ENCODE measurements around the gene B4GALT6.
"Not testable (repeated sequence)": the region's sequence is repeated elsewhere in the genome, so short reads cannot be mapped to it uniquely, and the experiment has no call there.

B4GALT6 gene

DNA sequence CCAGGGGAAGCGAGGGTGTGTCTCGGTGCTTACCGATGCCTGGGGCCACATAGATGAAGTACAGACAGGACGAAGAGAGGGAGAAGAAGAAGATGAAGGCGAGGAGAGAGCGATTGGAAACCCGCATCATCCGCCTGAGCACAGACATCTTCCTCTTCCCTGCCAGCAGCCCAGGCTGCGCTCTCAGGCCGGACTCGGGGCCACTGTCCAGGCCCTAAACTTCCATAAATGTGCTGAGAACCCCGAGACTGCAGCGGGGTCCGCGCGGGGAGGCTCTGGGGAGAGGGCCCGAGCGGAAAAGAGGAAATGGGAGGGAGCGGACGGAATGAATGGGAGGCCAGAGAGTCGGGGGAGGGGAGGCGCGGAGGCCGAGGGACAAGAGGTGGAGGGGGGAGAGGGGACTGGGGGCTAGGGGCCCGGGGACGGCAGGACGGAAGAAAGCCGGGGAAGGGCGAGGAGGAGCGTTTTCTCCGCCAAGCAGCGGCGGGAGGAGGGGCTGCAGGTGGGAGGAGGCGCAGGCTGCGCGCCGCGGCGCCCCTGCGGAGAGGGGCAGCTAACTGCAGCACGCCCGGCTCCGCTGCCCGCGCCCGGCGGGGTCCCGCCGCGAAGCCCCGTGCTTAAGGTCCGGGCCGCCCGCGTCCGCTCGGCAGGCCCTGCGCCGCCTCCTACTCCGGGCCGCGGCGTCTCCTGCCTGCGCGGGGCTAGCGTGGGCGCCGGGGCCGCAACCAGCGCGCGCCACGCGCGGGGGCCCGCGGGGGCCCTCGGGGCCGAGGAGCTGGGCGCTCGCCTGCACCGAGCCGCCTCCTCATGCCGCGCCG, at the start of gene B4GALT6:
TSS of gene B4GALT6 (minus strand) at position 303 of the 818 bp plus-strand sequence. CDS start at position 148, 155 bp downstream.
- DNase-seq: no peak

- DNase-seq: no peak
These were observed 47.2 kb upstream of the B4GALT6 start for GRCh38 chr18:31731628-31732027.

GRCh38 chr18:31729196-31729595, 44.8 kb upstream of the B4GALT6 start:
- DNase-seq: not testable (repeated sequence)

GRCh38 chr18:31723990-31724711, 39.8 kb upstream of the B4GALT6 start:
- no peak for DNase-seq

DNA sequence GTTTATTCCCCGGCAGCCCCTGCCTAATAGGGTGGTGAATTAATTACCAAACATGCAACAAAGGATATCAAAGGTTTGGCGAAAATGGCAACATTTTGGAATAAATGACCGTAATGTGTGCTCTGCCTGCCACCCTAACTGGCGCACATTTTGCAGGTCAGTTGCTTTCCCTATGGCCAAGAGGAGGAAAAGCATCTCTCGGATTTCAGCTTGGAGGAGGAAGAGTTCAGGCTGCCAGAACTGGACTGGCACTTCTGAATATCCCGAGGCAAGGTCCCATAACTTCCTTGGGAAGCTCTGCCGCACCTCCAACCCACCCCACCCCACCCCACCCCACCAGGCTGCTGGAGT, 39.2 kb upstream of the B4GALT6 start:
- DNase-seq: no peak

GRCh38 chr18:31722369-31722957, 38.1 kb upstream of the B4GALT6 start:
- no peak for DNase-seq

GRCh38 chr18:31721601-31722000, 37.2 kb upstream of the B4GALT6 start:
- DNase-seq: no peak

DNA sequence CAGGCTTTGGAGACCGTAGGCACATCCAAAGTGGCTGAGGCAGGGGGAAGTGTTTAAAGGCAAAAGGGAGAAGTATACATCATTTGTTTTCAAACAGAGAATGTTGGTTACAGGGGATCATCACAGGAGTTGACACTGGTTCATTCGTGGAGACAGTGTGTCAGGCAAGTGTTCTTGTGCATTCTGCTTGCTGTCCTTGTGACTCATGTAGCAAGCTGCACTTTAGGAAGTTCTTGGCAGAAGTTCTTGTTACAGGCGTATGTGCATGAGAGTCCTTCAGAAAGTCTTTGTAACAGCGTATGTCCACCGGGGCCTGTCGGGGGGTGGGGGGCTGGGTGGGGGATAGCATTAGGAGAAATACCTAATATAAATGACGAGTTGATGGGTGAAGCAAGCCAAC, 36.5 kb upstream of the B4GALT6 start:
- no peak for DNase-seq

DNA sequence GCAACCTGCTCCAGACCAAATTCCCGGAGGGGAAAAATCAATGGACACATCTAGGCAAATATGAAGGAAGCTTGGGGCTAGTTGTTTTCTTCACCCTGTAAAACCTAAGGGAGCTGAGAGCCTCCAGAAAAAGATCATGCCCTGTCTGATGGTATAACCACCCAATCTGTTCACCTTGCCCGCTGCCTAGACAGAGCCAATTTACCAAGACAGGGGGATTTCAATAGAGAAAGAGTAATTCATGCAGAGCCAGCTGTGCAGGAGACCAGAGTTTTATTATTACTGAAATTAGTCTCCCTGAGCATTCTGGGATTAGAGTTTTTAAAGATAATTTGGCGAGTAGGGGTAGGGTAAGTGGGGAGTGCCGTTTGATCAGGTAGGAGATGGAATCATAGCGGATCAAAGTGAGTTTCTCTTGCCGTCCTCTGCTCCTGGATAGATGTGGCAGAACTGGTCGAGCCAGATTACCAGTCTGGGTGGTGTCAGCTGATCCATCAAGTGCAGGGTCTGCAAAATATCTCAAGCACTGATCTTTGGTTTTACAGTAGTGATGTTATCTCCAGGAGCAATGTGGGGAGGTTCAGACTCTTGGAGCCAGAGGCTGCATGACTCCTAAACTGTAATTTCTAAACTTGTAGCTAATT, 35.1 kb upstream of the B4GALT6 start:
- DNase-seq: no peak

DNA sequence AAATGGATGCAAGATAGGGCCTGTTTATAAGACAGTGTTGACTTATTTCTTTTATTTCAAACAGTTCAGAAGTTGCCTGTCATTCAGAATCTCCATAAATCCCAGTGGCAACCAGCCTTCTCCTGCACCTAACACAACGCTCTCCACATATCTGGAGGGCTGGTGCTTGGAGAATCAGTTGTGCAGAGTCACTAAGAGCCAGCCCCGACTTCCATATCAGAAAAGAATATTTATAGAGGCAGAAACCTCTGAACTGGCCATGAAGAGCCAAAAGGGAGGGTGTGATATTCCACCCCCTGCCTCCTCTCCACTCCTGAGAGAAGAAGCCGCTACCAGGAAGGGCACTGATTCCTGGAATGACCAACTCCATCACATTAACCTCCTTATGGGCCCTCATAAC, 34.0 kb upstream of the B4GALT6 start:
- no peak for DNase-seq

DNA sequence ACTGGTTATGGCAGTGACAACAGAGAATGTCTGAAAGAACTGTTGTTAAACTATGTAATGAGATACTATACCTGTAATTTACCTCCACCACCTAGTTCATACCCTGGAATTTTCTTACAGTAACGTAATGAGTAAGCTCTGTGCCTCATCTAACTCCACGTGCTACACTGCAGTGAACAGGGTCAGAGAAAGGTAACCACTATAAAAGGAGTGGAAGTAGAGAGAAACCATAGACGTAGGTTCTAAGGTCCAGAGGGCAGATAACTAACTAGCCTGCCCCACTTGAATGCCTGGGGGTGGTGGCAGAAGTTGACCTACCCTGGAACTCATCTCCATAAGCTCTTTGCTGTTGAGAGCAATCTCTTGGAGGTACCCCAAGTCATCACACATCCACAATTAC, 32.0 kb upstream of the B4GALT6 start:
- no peak for DNase-seq

DNA sequence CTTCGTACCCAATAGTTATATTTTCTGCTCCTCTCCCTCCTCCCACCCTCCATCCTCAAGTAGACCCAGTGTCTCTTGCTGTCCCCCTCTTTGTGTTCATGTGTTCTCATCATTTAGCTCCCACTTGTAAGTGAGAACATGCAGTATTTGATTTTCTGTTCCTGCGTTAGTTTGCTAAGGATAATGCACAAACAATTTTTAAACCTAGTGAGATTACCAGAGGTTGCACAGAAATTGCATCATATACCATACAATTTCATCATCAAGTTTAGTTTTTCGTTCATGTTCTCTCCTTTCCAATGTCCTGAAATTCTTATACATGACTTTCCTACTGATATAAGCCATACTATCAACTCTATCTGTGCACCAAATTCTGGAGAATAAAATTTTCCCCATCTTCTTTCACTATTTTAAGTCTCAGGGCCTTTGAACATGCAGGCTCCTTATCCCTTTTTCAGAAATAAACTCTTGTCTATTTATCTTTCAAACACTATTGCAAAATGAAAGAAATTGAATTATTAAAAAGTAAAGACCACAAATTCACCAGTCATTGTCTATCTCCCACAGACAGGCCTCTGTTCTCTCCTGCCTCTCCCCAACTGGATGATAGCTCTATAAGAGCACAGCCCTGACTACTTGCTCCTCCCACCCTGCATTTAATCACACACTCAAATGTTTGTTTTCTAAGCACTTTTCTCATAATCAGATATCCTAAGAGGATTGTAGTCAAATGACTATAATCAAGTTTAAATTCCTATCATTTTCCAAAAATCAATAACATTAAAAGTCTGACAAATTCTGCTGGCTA, 27.2 kb upstream of the B4GALT6 start:
- no peak for DNase-seq

GRCh38 chr18:31710826-31711225, 26.4 kb upstream of the B4GALT6 start:
- DNase-seq: no peak

- no peak for DNase-seq
These were observed 23.4 kb upstream of the B4GALT6 start for GRCh38 chr18:31707815-31708214.

DNA sequence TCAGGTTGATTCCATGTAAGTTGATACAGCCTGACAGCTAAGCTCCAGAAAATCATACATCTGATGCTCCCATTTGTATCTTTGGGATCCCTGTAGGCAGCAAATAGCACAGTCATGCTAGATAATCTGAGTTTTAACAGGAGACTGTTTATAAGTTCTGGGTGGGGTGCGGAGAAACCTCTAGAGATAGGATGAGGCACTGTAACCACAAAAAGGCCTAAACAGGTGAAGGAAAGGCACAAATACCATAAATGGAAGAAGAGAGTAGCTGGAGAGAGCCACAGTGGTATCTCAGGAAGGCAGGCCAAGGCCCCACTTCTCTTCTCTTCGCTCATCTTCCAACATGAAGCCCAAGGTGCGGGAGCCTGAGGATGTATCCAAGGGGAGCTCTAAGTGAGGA, 18.1 kb upstream of the B4GALT6 start:
- DNase-seq: no peak

- DNase-seq: no peak
These were observed 17.4 kb upstream of the B4GALT6 start for GRCh38 chr18:31701744-31702143.

GRCh38 chr18:31700990-31701389, 16.6 kb upstream of the B4GALT6 start:
- DNase-seq: no peak

GRCh38 chr18:31697351-31698298, 13.2 kb upstream of the B4GALT6 start:
- DNase-seq: no peak

GRCh38 chr18:31695989-31696388, 11.6 kb upstream of the B4GALT6 start:
- no peak for DNase-seq

- DNase-seq: no peak
These were observed 9.9 kb upstream of the B4GALT6 start for GRCh38 chr18:31694297-31694696.

DNA sequence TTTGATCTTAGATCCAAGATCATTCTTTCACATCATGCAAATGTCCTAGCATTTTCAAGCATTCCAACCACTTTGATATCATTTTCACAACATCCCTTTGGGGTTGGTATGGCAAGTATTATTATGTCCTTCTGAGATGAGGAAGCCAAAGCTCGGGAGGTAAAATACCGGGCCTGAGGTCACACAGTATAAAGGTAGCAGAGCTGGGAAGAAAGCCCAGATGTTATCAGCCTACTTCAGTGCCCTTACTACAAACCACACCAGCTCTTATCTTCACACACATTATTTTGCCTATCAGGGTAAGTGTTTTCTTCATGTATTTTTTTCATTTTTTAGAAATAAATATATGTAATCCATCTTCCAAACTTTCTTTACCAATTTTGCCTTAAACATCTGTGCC, 4.2 kb upstream of the B4GALT6 start:
- no peak for DNase-seq
